Stimulated activated CD8-positive, alpha-beta memory T cell treated with anti-CD3 and anti-CD28 coated beads, Interleukin-4, amount 100 ng/mL, for 1 hour (primary cell): ENCODE data around the gene PTPN20.
"Not testable (repeated sequence)": the region's sequence is repeated elsewhere in the genome, so short reads cannot be mapped to it uniquely, and the experiment has no call there.

Experiments
- DNase-seq, 2 donors: peaks; one replicate each; pipeline ENCODE4 v3.0.0-alpha.2; 2020; ENCODE audit warnings: low read depth in 2 of 2, low spot score in 1 of 2

Gene PTPN20

DNA sequence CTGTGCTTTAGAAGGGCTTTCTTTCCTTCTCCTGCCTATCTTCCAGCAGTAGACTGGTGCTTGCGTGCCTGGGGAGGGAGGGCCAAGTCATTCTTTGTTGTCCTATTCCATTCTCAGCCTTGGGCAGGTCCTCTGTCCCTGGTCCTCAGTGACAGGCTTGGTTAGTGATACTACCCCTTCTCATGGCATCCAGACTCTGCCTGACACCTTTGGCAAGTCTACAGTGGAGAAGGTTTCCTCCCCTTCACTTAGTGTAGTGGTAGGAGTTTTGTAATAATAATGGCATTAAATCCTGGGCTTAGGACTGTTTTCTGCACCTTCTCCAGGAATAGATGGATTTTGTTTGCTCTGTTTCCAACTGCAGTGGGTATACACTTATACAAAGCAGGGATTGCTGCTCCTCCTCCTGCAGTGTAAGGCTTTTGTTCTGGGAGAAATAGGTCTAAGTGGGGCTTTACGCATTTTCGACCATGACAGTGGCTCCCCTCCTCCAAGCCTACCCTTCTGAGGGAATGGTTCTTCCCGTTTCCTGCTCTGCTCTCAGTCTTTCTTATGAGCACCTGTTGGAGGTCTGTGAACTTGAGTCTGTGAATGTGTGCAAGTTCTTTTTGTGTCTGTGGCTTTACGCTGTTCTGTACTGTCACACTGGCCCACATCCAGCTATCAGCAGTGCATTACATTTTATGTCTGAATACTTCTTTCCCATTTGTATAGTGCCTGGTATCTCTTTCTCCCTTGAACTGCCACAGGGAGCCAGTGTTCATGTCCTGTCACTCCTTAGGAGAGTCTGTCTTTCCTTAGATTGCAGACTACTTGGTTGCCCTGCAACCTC is 37.7 kb downstream of the PTPN20 start:
- not testable (repeated sequence) for DNase-seq

- DNase-seq = not testable (repeated sequence)
Observed at GRCh38 chr10:46952540-46952939, 41.3 kb downstream of the PTPN20 start.

DNA sequence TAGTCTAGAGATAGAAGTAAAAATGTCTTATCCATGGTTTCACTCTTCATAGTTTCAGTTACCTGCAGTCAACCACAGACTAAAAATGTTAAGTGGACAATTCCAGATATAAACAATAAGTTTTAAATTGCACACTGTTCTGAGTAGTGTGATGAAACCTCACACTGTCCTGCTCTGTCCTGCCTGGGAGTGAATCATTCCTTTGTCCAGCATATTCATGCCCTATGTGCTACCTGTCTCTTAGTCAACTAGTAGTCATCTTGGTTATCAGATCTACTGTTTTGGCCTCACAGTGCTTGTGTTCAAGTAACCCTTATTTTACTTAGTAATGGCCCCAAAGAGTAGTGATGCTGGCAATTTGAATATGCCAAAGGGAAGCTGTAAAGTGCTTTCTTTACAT is 49.5 kb downstream of the PTPN20 start:
- not testable (repeated sequence) for DNase-seq

- not testable (repeated sequence) for DNase-seq
Observed at GRCh38 chr10:46963356-46963755, 52.1 kb downstream of the PTPN20 start.

- not testable (repeated sequence) for DNase-seq
Observed at GRCh38 chr10:46967013-46967412, 55.8 kb downstream of the PTPN20 start.

- DNase-seq = not testable (repeated sequence)
Observed at GRCh38 chr10:46980223-46980622, 69.0 kb downstream of the PTPN20 start.

DNA sequence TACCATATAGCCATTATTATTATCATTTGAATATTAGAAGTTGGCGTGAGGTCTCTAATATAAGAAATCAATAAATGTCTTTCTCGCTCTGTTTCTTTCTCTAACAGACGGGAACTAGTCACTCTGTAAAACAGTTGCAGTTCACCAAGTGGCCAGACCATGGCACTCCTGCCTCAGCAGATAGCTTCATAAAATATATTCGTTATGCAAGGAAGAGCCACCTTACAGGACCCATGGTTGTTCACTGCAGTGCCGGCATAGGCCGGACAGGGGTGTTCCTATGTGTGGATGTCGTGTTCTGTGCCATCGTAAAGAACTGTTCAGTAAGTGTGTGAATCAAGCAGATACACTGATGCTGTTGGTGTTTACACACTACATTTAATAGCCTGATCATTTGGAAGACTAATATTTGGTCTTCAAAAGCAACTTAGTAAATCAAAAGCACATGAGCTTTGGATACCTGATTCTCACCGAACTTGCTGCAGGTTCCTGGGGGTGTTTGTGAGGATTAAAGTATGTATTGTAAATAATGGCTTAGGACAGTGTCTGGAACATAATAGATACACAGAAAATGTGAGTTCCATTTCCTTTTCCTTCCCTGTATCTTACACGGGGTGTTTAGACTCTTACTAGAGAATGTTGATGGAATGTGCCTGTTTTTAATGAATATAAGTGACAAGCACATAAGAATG is 76.2 kb downstream of the PTPN20 start:
- not testable (repeated sequence) for DNase-seq

- no peak for DNase-seq
Observed at GRCh38 chr10:46992803-46993561, 81.8 kb downstream of the PTPN20 start.

DNA sequence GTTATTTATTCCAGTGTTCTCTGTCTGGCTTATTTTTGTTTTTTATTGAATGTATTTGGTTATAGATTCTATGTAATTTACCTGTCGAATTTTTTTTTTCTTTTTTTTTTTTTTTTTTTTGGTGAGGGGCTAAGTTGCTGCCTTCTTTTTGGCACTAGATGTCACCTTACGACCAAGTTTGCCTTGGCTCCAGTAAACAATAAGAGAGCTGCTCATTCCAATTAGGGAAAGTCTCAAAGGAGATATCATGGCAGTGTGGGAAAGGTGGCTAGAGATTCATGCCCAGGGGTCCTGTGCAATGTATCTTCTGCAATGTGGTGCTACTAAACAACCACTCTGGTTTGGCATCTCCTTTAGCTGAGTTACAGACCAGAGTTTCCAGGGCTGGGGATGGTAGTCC is 84.0 kb downstream of the PTPN20 start:
- no peak for DNase-seq

DNA sequence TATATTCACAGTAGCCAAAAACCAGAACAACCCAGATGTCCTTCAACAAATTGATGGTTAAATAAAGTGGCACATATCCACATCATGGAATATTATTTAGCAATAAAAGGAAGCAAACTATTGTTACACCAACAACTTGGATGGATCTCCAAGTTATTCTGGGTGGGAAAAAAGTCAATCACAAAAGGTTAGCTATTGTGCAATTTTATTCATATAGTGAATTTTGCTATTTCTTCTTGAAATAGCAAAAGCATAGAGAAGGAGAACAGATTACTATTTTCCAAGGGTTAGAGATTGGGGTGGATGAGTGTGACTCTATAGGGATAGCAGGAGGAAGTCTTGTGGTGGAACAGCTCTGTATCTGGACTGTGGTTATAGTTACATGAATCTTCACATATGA is 87.0 kb downstream of the PTPN20 start:
- no peak for DNase-seq

- DNase-seq = no peak
Observed at GRCh38 chr10:46998595-46998994, 87.4 kb downstream of the PTPN20 start.

DNA sequence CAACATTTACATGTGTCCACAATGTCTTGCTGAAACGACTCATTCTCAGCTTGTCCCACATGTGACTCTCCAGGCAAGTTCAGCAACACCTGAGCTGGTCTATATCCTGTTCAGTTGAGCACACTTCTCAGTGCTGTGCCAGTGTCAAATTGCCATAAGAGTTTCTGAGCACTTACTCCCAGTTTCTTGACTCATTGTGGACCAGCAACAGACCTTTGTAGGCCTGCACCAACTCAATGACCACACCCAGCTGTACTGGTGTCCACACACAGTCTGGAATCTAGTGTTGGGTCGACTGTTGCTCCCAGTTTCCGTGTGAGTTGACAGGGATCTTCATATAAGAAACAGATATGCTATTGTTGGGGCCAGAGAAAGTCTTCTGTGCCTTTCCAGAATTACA is 88.0 kb downstream of the PTPN20 start:
- no peak for DNase-seq

- no peak for DNase-seq
Observed at GRCh38 chr10:47008769-47009168, 97.5 kb downstream of the PTPN20 start.

DNA sequence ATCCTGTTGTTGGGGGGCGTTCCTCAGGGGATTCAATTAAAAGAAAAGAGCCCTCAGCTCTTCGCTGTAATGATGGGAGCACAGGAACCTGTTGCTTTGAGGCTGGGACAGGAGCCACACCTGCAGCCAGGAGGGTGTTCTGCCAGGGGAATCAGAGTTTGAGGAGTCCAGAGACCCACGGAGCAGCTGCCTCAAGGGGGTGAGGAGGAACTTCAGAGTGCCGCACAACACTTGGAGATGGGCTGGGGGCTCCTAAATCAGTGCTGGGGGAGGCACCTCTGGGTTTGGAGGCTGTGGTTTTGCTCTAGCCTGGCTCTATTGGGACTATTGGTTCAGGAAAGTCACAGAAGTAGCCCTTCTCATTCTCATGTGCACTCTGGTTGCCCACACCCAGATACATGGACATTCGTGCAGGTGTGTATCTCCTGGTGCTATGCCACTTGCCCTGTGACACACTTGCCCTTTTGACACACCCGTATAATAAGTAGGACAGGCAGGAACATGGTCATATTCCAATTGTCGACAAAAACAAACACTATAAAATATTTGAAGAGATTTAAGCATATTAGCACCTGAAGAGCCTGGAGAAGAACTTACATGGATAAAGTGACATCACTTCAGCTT is 98.1 kb downstream of the PTPN20 start:
- no peak for DNase-seq

- DNase-seq = no peak
Observed at GRCh38 chr10:47010036-47010435, 98.8 kb downstream of the PTPN20 start.

- no peak for DNase-seq
Observed at GRCh38 chr10:47012214-47012613, 101.0 kb downstream of the PTPN20 start.

DNA sequence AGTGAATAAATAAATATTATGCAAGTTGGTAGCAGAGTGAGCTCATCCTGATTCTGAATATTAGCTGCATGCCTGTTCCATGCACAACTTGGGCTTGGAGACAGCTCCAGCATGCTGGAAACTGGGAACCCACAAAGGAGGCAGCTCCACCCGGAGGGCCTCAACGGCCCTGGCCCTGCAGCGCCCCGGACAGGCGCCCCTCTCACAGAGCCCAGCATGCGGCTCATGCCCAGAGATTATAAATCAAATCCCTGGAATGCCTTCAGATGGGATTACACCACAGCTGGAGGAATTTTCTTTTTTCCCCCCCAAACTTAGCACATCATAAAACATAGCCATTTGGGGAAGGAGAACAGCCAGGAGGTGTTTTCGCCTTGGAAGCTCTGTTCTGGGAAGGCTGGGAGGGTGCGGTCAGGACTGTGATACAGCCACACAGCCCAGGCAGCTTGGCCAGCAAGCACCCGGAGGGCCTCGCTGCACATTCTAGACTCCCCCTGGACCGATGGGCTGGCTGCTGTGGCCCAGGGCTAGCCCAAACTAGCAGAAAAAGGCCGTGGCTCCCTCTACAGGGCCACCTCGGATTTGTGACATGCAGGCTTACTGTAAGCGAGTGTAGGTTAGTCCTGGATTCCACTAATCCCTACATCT is 102.4 kb downstream of the PTPN20 start:
- DNase-seq = no peak

DNA sequence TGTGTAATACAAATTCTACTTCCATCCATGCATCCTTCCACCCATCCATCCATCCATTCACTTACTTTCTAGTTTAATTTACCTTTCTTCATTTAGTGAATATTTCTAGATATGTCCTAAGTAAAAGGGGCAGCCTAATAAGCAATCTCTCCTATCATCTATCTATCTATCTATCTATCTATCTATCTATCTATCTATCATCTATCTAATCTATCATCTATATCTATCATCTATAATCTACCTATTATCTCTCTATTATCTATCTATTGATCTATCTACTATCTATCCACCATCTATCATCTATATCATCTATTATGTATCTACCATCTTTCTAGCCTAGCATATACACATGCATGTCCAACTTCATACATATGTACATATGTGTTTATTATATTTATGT is 104.2 kb downstream of the PTPN20 start:
- no peak for DNase-seq

DNA sequence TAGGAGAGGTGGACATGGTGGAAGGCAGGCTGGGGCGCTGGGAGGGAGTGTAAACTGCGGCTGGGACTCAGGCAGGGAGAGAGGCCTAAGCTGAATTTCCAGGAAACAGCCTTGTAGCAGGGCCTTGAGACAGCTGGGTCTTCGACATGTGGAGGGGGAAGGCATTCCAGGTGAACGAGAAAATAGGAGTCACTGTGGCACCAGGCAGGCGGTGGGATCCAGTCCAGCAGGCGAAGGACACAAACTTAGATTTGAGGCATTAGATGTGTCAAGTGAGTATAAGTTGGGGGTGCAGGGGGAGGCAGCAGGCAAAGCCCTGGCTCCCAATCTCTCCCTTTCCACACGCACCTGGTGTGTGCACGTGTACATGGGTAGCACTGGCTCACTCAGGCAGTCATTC is 105.3 kb downstream of the PTPN20 start:
- DNase-seq = no peak

DNA sequence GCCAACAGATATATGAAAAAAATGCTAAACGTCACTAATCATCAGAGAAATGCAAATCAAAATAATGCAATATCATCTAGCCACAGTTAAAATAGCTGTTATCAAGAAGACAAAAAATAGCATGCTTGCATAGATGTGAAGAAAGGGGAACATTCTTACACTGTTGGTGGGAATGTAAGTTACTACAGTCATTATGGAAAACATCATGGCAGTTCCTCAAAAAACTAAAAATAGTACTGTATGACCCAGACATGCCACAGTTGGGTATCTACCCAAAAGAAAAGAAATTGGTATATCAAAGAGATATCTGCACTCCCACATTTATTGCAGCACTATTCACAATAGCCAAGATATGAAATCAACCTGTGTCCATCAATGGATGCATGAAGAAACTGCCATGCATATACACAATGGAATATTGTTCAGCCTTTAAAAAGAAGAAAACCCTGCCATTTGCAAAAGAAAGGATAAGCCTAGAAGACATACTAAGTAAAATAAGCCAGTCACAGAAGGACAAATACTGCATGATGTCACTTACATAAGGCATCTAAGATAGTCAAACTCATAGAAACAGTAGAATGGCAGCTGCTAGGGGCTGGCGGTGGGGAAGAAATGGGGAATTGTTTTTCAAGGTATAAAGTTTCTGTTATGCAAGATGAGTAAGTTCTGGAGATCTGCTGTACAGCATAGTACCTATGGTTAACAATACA is 107.0 kb downstream of the PTPN20 start:
- no peak for DNase-seq
